Measurements from ENCODE around the gene PLEKHO2.

DNA sequence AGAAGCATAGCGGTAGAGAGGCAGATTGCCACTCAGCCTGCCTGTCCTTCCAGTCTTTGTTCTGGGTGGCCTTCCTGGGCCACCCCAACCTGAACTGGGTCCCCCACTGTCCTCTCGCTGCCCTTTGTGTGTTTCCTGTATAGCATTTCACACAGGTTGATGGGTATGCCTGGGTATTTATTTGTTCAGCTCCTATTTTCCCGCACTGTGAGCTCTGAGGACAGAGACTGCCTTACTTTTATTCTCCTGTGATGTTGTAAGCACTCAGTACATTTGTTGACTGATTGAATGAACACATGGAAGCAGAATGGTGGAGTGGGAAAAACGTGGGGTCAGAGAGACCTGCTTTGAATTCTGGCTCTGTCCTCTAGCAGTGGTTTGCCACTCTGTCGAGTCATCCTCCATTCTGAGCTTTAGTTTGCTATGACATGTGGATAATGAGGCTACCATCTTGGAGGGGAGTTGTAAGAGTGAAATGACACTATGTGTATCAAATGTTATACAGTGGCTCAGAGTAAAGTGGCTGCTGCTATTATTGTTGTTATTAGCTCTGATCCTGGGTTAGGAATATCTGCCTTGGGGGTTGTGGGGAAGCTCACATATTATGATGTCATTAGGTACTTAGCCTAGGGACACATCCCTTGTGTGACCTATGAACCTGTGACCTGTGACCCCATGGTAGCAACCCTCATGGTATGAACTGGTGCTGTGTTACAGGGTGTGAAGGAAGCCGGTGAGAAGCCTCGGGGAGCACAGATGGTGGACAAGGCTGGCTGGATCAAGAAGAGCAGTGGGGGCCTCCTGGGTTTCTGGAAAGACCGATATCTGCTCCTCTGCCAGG lies 6.4 kb downstream of the PLEKHO2 start:
- TF ChIP-seq, protein P1, sequence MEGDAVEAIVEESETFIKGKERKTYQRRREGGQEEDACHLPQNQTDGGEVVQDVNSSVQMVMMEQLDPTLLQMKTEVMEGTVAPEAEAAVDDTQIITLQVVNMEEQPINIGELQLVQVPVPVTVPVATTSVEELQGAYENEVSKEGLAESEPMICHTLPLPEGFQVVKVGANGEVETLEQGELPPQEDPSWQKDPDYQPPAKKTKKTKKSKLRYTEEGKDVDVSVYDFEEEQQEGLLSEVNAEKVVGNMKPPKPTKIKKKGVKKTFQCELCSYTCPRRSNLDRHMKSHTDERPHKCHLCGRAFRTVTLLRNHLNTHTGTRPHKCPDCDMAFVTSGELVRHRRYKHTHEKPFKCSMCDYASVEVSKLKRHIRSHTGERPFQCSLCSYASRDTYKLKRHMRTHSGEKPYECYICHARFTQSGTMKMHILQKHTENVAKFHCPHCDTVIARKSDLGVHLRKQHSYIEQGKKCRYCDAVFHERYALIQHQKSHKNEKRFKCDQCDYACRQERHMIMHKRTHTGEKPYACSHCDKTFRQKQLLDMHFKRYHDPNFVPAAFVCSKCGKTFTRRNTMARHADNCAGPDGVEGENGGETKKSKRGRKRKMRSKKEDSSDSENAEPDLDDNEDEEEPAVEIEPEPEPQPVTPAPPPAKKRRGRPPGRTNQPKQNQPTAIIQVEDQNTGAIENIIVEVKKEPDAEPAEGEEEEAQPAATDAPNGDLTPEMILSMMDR (IDR thresholded peaks at IDR 0.05): no peak
- TF ChIP-seq POLR2A (IDR thresholded peaks at IDR 0.05): no peak
- no peak for TF ChIP-seq POLR2AphosphoS5 (IDR thresholded peaks at IDR 0.05)
